HG03520 (cell line): ENCODE measurements around the gene CUL9.
A peak's percentile ranks its signal among the peaks of the same experiment; 100 is the strongest.

Experiments used
- ATAC-seq: cut with Tn5 transposase; IDR thresholded peaks from one replicate; pipeline ENCODE4 v1.9.1; 2021; ENCODE audit warnings: mild to moderate bottlenecking, moderate library complexity; ENCODE audit not compliant: unreplicated experiment

The CUL9 gene

GRCh38 chr6:43172104-43173007, 9.6 kb upstream of the CUL9 start:
- ATAC-seq = no peak

- no peak for ATAC-seq
Measured at GRCh38 chr6:43173591-43174262, 8.3 kb upstream of the CUL9 start.

- ATAC-seq = peak; percentile 53
Measured at GRCh38 chr6:43174263-43175112, 7.5 kb upstream of the CUL9 start.

GRCh38 chr6:43175676-43176422, 6.1 kb upstream of the CUL9 start:
- ATAC-seq = no peak

- ATAC-seq = no peak
Measured at GRCh38 chr6:43176423-43176786, 5.6 kb upstream of the CUL9 start.

- ATAC-seq = no peak
Measured at GRCh38 chr6:43178150-43178549, 3.8 kb upstream of the CUL9 start.

GRCh38 chr6:43178951-43179830, 2.8 kb upstream of the CUL9 start:
- no peak for ATAC-seq

GRCh38 chr6:43180058-43180457, 1.9 kb upstream of the CUL9 start:
- ATAC-seq = no peak

GRCh38 chr6:43180985-43181384, 1.0 kb upstream of the CUL9 start:
- ATAC-seq = no peak

GRCh38 chr6:43181621-43181941, 415 bp upstream of the CUL9 start:
- no peak for ATAC-seq

GRCh38 chr6:43183441-43183840, 1.4 kb downstream of the CUL9 start:
- no peak for ATAC-seq

GRCh38 chr6:43184268-43184985, 2.4 kb downstream of the CUL9 start:
- no peak for ATAC-seq

GRCh38 chr6:43185391-43185985, 3.5 kb downstream of the CUL9 start:
- ATAC-seq = no peak

- no peak for ATAC-seq
Measured at GRCh38 chr6:43186019-43186418, 4.0 kb downstream of the CUL9 start.

GRCh38 chr6:43186706-43187105, 4.7 kb downstream of the CUL9 start:
- no peak for ATAC-seq

GRCh38 chr6:43187821-43188220, 5.8 kb downstream of the CUL9 start:
- ATAC-seq = no peak

GRCh38 chr6:43188426-43188825, 6.4 kb downstream of the CUL9 start:
- no peak for ATAC-seq

- ATAC-seq = no peak
Measured at GRCh38 chr6:43189776-43190304, 7.8 kb downstream of the CUL9 start.

GRCh38 chr6:43192911-43193310, 10.9 kb downstream of the CUL9 start:
- no peak for ATAC-seq
